ENCODE results near the gene GNA15.

DNA sequence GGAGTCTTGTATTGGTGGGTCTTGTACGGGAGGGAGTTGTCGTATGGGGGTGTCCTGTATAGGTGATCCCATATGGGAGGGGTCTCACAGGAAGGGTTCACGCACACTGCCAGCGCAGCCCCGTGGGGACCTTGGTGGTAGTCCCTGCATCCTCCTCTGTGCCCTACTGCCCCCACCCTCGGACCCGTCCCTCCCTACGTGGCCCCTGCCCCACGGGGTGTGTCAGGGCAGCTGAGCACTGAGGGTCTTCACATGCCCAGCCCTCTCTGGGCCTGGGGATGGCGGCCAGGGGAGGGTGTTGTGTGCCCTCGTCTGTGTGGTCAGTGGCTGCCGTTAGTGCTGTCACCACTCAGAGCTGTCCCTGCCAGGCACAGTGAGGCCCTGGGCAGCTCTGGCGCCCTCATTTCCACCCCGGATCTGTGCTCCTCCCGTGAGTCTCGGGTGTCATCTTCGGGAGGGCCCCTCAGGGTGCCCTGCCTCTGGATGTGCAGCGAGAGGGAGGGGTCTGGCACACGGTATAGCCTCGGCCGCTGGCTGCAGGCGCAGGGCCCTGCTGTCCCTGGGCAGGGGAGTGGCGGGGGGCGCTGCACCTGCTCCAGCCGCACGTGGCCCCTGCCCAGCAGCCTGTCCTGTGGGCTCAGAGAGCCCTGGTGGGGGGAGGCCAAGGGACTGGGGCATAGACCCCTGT is 16.0 kb upstream of the GNA15 start:
- TF ChIP-seq, protein P1, sequence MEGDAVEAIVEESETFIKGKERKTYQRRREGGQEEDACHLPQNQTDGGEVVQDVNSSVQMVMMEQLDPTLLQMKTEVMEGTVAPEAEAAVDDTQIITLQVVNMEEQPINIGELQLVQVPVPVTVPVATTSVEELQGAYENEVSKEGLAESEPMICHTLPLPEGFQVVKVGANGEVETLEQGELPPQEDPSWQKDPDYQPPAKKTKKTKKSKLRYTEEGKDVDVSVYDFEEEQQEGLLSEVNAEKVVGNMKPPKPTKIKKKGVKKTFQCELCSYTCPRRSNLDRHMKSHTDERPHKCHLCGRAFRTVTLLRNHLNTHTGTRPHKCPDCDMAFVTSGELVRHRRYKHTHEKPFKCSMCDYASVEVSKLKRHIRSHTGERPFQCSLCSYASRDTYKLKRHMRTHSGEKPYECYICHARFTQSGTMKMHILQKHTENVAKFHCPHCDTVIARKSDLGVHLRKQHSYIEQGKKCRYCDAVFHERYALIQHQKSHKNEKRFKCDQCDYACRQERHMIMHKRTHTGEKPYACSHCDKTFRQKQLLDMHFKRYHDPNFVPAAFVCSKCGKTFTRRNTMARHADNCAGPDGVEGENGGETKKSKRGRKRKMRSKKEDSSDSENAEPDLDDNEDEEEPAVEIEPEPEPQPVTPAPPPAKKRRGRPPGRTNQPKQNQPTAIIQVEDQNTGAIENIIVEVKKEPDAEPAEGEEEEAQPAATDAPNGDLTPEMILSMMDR (conservative IDR thresholded peaks at IDR 0.05 in 1 of 2, IDR thresholded peaks at IDR 0.05 in 1 of 2; ENCODE audit: low read depth in 1 of 2, low read length in 2 of 2): no peak
- TF ChIP-seq EZH2 (IDR thresholded peaks at IDR 0.05; ENCODE audit: low read length, missing control alignments): no peak
